Astrocyte of the spinal cord (primary cell): ENCODE data around the gene VPS54.

Source experiments
- DNase-seq: peaks from one replicate; pipeline ENCODE4 v3.0.0; 2011; ENCODE audit warnings: low read depth, low spot score
- H3K4me3 ChIP-seq: 2 replicates; pipeline ENCODE4 v1.5.1; 2011; ENCODE audit warnings: low read depth, mild to moderate bottlenecking, low read length, moderate library complexity
- in situ Hi-C: cut with HindIII; loops from 2 replicates; pipeline ENCODE4 v1.10.0; 2017; ENCODE audit warnings: low sequenced_read_pairs
- TF ChIP-seq, protein P1 (sequence below): IDR thresholded peaks from 2 replicates; pipeline ENCODE4 v1.5.1; 2012; ENCODE audit warnings: low read depth, mild to moderate bottlenecking, low read length, inconsistent platforms

VPS54 gene

DNA sequence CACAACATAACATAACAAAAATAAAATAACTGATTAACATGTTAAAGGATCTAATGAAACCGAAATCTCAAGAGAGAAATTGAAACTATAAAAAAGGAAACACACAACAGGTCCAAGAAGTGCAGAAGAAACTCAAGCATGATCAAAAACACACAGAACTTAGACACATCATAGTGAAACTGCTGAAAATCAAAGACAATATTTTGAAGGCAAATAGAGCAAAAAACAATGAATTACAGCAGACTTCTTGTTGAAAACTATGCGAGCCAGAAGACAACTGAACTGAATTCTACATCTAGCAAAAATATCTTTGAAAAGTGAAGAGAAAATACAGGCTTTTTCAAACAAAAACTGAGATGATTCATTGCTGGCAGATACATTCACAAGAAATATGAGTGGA lies 116.2 kb downstream of the VPS54 start:
- no peak for DNase-seq
- in situ Hi-C loops, result no loop called here
- no peak overlapping the region for H3K4me3 ChIP-seq
- TF ChIP-seq, protein P1, sequence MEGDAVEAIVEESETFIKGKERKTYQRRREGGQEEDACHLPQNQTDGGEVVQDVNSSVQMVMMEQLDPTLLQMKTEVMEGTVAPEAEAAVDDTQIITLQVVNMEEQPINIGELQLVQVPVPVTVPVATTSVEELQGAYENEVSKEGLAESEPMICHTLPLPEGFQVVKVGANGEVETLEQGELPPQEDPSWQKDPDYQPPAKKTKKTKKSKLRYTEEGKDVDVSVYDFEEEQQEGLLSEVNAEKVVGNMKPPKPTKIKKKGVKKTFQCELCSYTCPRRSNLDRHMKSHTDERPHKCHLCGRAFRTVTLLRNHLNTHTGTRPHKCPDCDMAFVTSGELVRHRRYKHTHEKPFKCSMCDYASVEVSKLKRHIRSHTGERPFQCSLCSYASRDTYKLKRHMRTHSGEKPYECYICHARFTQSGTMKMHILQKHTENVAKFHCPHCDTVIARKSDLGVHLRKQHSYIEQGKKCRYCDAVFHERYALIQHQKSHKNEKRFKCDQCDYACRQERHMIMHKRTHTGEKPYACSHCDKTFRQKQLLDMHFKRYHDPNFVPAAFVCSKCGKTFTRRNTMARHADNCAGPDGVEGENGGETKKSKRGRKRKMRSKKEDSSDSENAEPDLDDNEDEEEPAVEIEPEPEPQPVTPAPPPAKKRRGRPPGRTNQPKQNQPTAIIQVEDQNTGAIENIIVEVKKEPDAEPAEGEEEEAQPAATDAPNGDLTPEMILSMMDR, result no peak

DNA sequence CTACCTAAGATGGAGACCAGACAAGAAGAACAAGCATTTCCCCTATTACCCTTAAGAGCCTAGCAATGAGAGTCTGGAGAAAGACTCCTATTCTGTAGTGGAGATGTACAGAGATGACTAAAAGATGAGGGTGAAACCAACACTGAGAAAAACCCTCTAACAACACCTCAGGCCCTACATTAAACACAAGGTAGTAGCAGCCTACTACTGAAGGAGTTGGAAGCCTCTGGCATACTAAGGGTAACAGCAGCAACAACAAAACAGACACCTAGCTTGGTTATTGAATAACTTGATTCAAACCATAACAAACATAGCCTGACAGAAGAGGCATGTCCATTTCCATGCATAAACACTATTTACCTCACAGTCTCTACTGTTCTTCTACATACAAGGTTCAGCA lies 117.1 kb downstream of the VPS54 start:
- DNase-seq, result no peak
- in situ Hi-C loops, result no loop called here

DNA sequence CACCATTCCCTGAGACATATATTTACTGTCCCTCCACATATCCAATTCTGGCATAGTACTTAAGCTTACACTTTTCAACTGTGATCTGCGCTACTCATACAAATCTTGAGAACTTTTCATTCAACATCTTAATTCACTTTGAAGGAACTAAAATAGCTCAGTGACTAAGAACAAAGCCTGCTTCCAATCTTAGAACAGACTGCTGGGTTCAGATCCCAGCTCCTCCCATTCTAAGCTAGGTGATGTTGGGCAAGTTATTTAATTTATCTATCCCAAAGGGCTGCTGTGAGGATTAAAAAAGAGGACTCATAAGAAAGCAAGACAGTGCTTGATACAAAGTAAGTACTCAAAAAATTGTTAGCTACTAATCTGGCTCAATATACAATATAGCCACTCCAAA lies 119.6 kb downstream of the VPS54 start:
- no peak for DNase-seq
- in situ Hi-C loops, result no loop called here
- TF ChIP-seq, protein P1, result no peak
- H3K4me3 ChIP-seq, result no peak overlapping the region

More for the DNA sequence above, 117.1 kb downstream of the VPS54 start:
- no peak overlapping the region for H3K4me3 ChIP-seq
- TF ChIP-seq, protein P1, result no peak

DNA sequence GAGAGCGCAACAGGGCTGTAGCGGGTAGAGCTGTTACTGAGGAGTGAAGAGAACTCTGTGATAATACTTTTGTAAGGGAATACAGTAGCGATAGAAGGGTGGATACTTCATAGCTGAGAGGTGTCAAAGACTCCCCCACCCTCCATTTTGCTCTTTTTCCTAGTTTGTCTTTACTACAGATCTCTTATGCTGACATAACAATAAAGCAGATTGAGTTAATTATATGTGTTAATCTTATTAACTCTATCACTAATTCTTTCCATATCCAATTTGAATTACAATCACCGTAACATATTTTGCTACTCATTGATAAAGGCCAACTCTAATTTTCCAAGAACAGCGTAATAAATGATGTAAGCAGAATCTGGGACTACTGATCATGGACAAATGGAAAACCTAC lies 120.4 kb downstream of the VPS54 start:
- TF ChIP-seq, protein P1, result no peak
- in situ Hi-C loops, result no loop called here
- H3K4me3 ChIP-seq, result no peak overlapping the region
- no peak for DNase-seq

DNA sequence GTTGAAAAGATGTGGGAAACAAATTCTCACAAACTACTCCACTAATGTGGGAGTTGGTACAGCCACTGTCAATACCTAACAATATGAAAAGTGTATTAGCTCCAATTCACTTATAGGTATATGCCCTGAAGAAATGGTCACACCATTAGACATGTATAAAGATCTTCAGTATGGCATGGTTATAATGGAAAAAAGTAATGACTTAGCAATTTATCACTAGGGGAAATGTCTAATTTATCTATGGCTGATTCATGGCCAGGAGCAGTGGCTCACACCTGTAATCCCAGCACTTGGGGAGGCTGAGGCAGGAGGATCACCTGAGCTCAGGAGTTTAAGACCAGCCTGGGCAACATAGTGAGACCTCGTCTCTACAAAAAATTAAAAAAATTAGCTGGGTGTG lies 125.1 kb downstream of the VPS54 start:
- TF ChIP-seq, protein P1, result no peak

DNA sequence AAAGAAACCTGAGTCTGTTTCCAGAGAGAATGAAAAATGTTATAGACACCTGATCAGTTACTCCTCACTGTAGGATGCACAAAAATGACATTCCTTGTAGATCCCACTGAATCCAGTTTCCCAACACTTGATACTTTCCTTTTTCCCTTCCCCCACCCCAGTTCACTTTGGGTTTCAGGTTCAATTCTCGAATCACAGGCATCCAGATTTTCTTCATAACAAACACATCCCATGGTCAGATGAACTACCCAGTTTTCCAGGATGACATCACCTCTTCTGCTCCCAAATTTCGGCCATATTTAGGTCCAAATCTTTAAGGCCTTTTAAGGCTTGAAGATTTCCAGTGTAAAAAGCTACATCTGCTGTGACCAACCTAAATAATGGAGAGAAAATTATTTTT lies 126.1 kb downstream of the VPS54 start:
- in situ Hi-C loops, result no loop called here
- TF ChIP-seq, protein P1, result no peak
- DNase-seq, result no peak
- no peak overlapping the region for H3K4me3 ChIP-seq

More for the DNA sequence above, 125.1 kb downstream of the VPS54 start:
- H3K4me3 ChIP-seq, result no peak overlapping the region
- in situ Hi-C loops, result no loop called here
- no peak for DNase-seq

DNA sequence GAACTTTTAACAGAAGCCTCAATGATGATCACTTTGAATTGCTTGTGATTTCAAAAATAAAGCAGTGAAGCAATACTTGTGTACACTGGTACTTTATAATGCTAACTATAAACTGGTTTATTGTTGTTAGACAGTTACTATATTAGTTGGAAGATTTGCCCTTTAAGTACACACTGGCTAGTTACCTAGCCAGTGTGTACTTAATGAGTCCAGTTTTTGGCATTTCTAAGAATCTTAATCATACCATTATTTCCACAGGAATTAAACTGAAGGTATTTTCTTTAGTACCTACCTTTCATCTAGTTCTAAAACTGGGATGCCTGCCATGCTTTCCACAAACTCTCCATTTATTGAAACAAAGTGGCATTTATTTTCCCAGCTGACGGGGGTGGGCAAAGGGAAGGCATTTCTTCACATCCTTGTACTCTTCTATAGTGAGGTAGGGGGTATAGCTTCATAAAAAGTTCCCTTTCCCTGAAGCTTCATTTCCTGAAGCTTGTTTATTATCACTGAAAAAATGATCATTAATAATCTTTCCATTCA lies 127.7 kb downstream of the VPS54 start:
- H3K4me3 ChIP-seq, result no peak overlapping the region
- in situ Hi-C loops, result no loop called here
- no peak for DNase-seq
- TF ChIP-seq, protein P1, result no peak
